Esophagus muscularis mucosa (tissue), 3 donors: ENCODE measurements around the gene PFKFB3.

ENCODE experiments used
- CTCF ChIP-seq, 3 experiments: fragments of 200-600 bp in 2 of 3; fragments of 450-650 bp in 1 of 3; sonication (generic) in 2 of 3; IDR thresholded peaks; one replicate each; pipeline ENCODE4 v1.5.1; 2017 to 2019; ENCODE audit warnings: antibody characterized with exemption in 3 of 3, mild to moderate bottlenecking in 2 of 3, moderate library complexity in 1 of 3
- POLR2A ChIP-seq: fragments of 450-650 bp; IDR thresholded peaks from one replicate; pipeline ENCODE4 v1.6.1; 2017; ENCODE audit warnings: antibody characterized with exemption, moderate library complexity, mild to moderate bottlenecking, low read depth

- no peak for TF ChIP-seq CTCF (IDR thresholded peaks at IDR 0.05)
- no peak for TF ChIP-seq POLR2A
These were observed 47.0 kb downstream of the PFKFB3 start for GRCh38 chr10:6249698-6250097.
